Lung (tissue), 12 donors: ENCODE results near the gene CLCNKA. TPM values are rescaled to one million over a fixed set of nuclear protein-coding genes. Genes with fewer than 3 reads are reported as not detected.
A peak's percentile ranks its signal among the peaks of the same experiment; 100 is the strongest.

Source experiments
- ATAC-seq: fragments of 200-7000 bp; cut with Tn5 transposase; one replicate; pipeline ENCODE4 v1.9.1; 2020; ENCODE audit warnings: moderate number of reproducible peaks; ENCODE audit not compliant: insufficient read depth, low FRiP score
- DNase-seq, 3 donors: peaks; one replicate each; pipeline ENCODE4 v3.0.0-alpha.2; 2013 to 2017
- H3K27ac ChIP-seq, 2 donors: one replicate each; pipeline ENCODE4 v1.5.1; 2013; ENCODE audit warnings: mild to moderate bottlenecking in 2 of 2, moderate library complexity in 2 of 2, control low read depth in 1 of 2, inconsistent platforms in 1 of 2, low read depth in 1 of 2, low read length in 1 of 2
- H3K27me3 ChIP-seq, 3 donors: one replicate each; pipeline ENCODE4 v1.5.1; 2013; ENCODE audit warnings: low read length in 2 of 3; ENCODE audit not compliant: control insufficient read depth in 3 of 3, insufficient read depth in 3 of 3
- H3K36me3 ChIP-seq, 4 donors: one replicate each; pipeline ENCODE4 v1.5.1; 2013; ENCODE audit warnings: low read length in 4 of 4, mild to moderate bottlenecking in 1 of 4, moderate library complexity in 1 of 4; ENCODE audit not compliant: control insufficient read depth in 4 of 4, insufficient read depth in 4 of 4
- H3K4me1 ChIP-seq, 5 donors: one replicate each; pipeline ENCODE4 v1.5.1; 2013; ENCODE audit warnings: low read length in 5 of 5, mild to moderate bottlenecking in 2 of 5, moderate library complexity in 1 of 5; ENCODE audit not compliant: control insufficient read depth in 5 of 5, insufficient read depth in 5 of 5
- H3K4me3 ChIP-seq: one replicate; pipeline ENCODE4 v1.5.1; 2013; ENCODE audit warnings: mild to moderate bottlenecking, control low read depth, moderate library complexity
- H3K9ac ChIP-seq, 2 donors: one replicate each; pipeline ENCODE4 v1.5.1; 2013; ENCODE audit warnings: low read length in 2 of 2, control low read depth in 1 of 2; ENCODE audit not compliant: insufficient read depth in 1 of 2
- H3K9me3 ChIP-seq, 4 donors: one replicate each; pipeline ENCODE4 v1.5.1; 2013; ENCODE audit warnings: low read length in 3 of 4, mild to moderate bottlenecking in 1 of 4, moderate library complexity in 1 of 4; ENCODE audit not compliant: control insufficient read depth in 4 of 4, insufficient read depth in 3 of 4
- WGBS, 2 donors: extraction: QIAGEN DNeasy Blood & Tissue Kit; methylation state at CpG; one replicate each; pipeline ENCODE4 v1.1.7; 2013; 5-methylcytosine and 5-hydroxymethylcytosine counted together
- polyA plus RNA-seq, 2 donors: library from polyadenylated mRNA; stranded (reverse); fragments of 200-250 nt; gene quantifications; one replicate each; pipeline ENCODE4 v1.2.1, GENCODE V29; 2013
- total RNA-seq, 2 donors: library from RNA; depleted of rRNA in 1 of 2; stranded (reverse); fragments of >200 nt in 1 of 2; gene quantifications; one replicate each; pipeline ENCODE4 v1.2.1, GENCODE V29; 2014 to 2021
- TF ChIP-seq, protein P1 (sequence below): IDR thresholded peaks from 2 replicates; pipeline ENCODE4 v1.5.1; 2012; ENCODE audit warnings: mild to moderate bottlenecking; ENCODE audit errors: control extremely low read depth, extremely low read depth
- donor health status: control.
- donor health status: control.
- donor health status: Bipolar disorder and iron deficiency.
- donor health status: healthy.
- donor health status: DM: yes; HTN: yes; CAD: no.

The CLCNKA gene
- total and polyA plus RNA-seq, 4 donors: 0.10 to 1.3 (median 0.17) TPM; not detected in 1

DNA sequence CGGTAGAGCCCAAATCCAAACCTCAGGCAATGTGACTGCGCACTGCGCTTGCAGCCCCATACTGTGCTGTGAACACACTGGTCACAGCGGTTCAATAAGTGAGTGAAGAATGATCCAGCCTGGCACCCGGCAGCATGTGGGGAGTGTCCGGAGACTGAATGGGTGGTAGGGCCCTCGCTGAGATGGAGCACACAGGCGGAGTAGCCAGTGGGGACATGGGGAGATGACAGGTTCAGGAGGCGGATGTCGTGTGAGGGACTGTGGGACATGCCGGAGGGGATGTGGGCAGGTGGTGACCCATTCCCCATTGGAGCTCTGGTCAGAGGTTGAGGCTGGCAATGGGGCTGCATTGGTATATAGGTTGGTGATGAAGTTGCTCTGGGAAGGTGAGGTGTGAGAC is 12.2 kb upstream of the CLCNKA start:
- no peaks in the 10 kb centered on the region for H3K9me3 ChIP-seq
- ATAC-seq (no peak), DNase-seq (no peak)
- no peaks in the 10 kb centered on the region for H3K36me3 ChIP-seq
- peaks cover 0 to 13% (median 0%) of the 10 kb centered on the region in 5 donors for H3K4me1 ChIP-seq
- 89 to 95% methylated on average over 11 of the region's 11 CpGs for WGBS, 2 donors
- no peak overlapping the region for H3K9ac ChIP-seq
- H3K27ac ChIP-seq: no peak overlapping the region
- no peaks in the 10 kb centered on the region for H3K27me3 ChIP-seq
- TF ChIP-seq, protein P1, sequence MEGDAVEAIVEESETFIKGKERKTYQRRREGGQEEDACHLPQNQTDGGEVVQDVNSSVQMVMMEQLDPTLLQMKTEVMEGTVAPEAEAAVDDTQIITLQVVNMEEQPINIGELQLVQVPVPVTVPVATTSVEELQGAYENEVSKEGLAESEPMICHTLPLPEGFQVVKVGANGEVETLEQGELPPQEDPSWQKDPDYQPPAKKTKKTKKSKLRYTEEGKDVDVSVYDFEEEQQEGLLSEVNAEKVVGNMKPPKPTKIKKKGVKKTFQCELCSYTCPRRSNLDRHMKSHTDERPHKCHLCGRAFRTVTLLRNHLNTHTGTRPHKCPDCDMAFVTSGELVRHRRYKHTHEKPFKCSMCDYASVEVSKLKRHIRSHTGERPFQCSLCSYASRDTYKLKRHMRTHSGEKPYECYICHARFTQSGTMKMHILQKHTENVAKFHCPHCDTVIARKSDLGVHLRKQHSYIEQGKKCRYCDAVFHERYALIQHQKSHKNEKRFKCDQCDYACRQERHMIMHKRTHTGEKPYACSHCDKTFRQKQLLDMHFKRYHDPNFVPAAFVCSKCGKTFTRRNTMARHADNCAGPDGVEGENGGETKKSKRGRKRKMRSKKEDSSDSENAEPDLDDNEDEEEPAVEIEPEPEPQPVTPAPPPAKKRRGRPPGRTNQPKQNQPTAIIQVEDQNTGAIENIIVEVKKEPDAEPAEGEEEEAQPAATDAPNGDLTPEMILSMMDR: no peak
- no peak overlapping the region for H3K4me3 ChIP-seq

- no peak for DNase-seq
- Histone ChIP-seq H3K4me3 (no peak overlapping the region), H3K27ac (no peak overlapping the region), H3K9ac (no peak overlapping the region), H3K4me1 (peaks cover 0 to 17% (median 0%) of the 10 kb centered on the region in 5 donors), H3K27me3 (no peaks in the 10 kb centered on the region), H3K9me3 (no peaks in the 10 kb centered on the region), H3K36me3 (no peaks in the 10 kb centered on the region)
- ATAC-seq: no peak
- TF ChIP-seq, protein P1: no peak
- 95 to 98% methylated on average over 3 of the region's 3 CpGs for WGBS, 2 donors
Observed at GRCh38 chr1:16010837-16011236, 11.0 kb upstream of the CLCNKA start.

- WGBS, 2 donors: 91 to 97% methylated on average over 11 of the region's 11 CpGs
- no peaks in the 10 kb centered on the region for H3K27me3 ChIP-seq
- no peaks in the 10 kb centered on the region for H3K36me3 ChIP-seq
- no peak for ATAC-seq
- H3K4me3 ChIP-seq: no peak overlapping the region
- DNase-seq: no peak
- no peak overlapping the region for H3K9ac ChIP-seq
- peaks cover 0 to 17% (median 0%) of the 10 kb centered on the region in 5 donors for H3K4me1 ChIP-seq
- TF ChIP-seq, protein P1: no peak
- peak overlapping the region; percentile 18 to 68 for H3K27ac ChIP-seq
- no peaks in the 10 kb centered on the region for H3K9me3 ChIP-seq
Observed at GRCh38 chr1:16011936-16012589, 9.8 kb upstream of the CLCNKA start.
